Common myeloid progenitor, CD34-positive (primary cell): ENCODE data around the gene TP53RK.
"Not testable (repeated sequence)": the region's sequence is repeated elsewhere in the genome, so short reads cannot be mapped to it uniquely, and the experiment has no call there.

Experiments
- CTCF ChIA-PET: fragments of 350-600 bp; sonication (Branson Sonifier 250); formaldehyde crosslinking; loops from one replicate; lab custom pipeline; 2021; ENCODE audit warnings: antibody characterized with exemption; lab: Charles Lee
- POLR2A ChIA-PET: fragments of 350-600 bp; sonication (Branson Sonifier 250); formaldehyde crosslinking; loops from one replicate; lab custom pipeline; 2021; ENCODE audit warnings: antibody characterized with exemption; lab: Charles Lee
- DNase-seq, 3 donors: peaks; one replicate each; pipeline versions ENCODE4 v3.0.0 to v3.0.0-alpha.2; 2013
- H3K27ac ChIP-seq, 2 experiments: 1 replicate in 1 of 2; 2 replicates in 1 of 2; pipeline ENCODE4 v1.7.0; 2013; ENCODE audit warnings: inconsistent platforms in 2 of 2, low read length in 2 of 2, mild to moderate bottlenecking in 2 of 2, low read depth in 1 of 2, moderate library complexity in 1 of 2; ENCODE audit not compliant: severe bottlenecking in 2 of 2, insufficient read depth in 1 of 2, poor library complexity in 1 of 2
- H3K27me3 ChIP-seq, 5 experiments: replicated peaks in 2 of 5; 1 replicate in 3 of 5; 2 replicates in 2 of 5; pipeline versions ENCODE4 v1.6.1 to v1.7.0; 2013; ENCODE audit warnings: low read length in 4 of 5, mild to moderate bottlenecking in 2 of 5, moderate library complexity in 2 of 5, inconsistent platforms in 1 of 5; ENCODE audit not compliant: insufficient read depth in 5 of 5, control insufficient read depth in 4 of 5
- H3K36me3 ChIP-seq, 4 experiments: 1 replicate in 2 of 4; 2 replicates in 2 of 4; pipeline versions ENCODE4 v1.6.1 to v1.7.0; 2013; ENCODE audit warnings: low read length in 3 of 4, control low read depth in 1 of 4, mild to moderate bottlenecking in 1 of 4; ENCODE audit not compliant: control insufficient read depth in 4 of 4, insufficient read depth in 4 of 4
- H3K4me1 ChIP-seq, 4 experiments: 1 replicate in 3 of 4; 2 replicates in 1 of 4; pipeline versions ENCODE4 v1.6.1 to v1.7.1; 2013; ENCODE audit warnings: low read length in 3 of 4, mild to moderate bottlenecking in 3 of 4, control low read depth in 1 of 4, inconsistent platforms in 1 of 4, moderate library complexity in 1 of 4; ENCODE audit not compliant: control insufficient read depth in 4 of 4, insufficient read depth in 4 of 4; ENCODE audit errors: control extremely low read depth in 1 of 4
- H3K4me3 ChIP-seq, 7 experiments: 1 replicate in 4 of 7; 2 replicates in 3 of 7; pipeline versions ENCODE4 v1.5.1 to v1.7.0; 2013; ENCODE audit warnings: mild to moderate bottlenecking in 7 of 7, low read length in 6 of 7, moderate library complexity in 6 of 7, inconsistent platforms in 2 of 7, low read depth in 2 of 7, control low read depth in 1 of 7; ENCODE audit not compliant: insufficient read depth in 4 of 7, control insufficient read depth in 1 of 7; ENCODE audit errors: extremely low read depth in 1 of 7
- H3K9me3 ChIP-seq, 5 experiments: 1 replicate in 4 of 5; 2 replicates in 1 of 5; pipeline versions ENCODE4 v1.6.1 to v1.7.1; 2013; ENCODE audit warnings: low read length in 4 of 5, mild to moderate bottlenecking in 2 of 5, inconsistent platforms in 1 of 5, low read depth in 1 of 5, moderate library complexity in 1 of 5; ENCODE audit not compliant: control insufficient read depth in 4 of 5, insufficient read depth in 2 of 5; ENCODE audit errors: control extremely low read depth in 1 of 5
- WGBS: methylation state at CpG from one replicate; pipeline ENCODE4 v1.1.5; 2013; ENCODE audit not compliant: insufficient coverage; 5-methylcytosine and 5-hydroxymethylcytosine counted together

Gene TP53RK

GRCh38 chr20:46681032-46681854 is 8.0 kb downstream of the TP53RK start:
- ChIA-PET CTCF (interaction anchor here (0.7 to 3.0 kb wide), 24 partner anchors 8 to 211 kb away, joined by 3 to 29 read pairs (median 6); partner anchors contain the start of genes OCSTAMP and TP53RK), POLR2A (no interaction called here)
- Histone ChIP-seq H3K27ac (no peak overlapping the region), H3K9me3 (no peaks in the 10 kb centered on the region), H3K36me3 (peaks cover 4 to 26% (median 14%) of the 10 kb centered on the region in 4 experiments), H3K4me1 (peaks cover 0 to 26% (median 17%) of the 10 kb centered on the region in 4 experiments), H3K27me3 (no peaks in the 10 kb centered on the region), H3K4me3 (no peak overlapping the region)
- peak; percentile 63 to 86 (median 77) for DNase-seq
- WGBS, result 36% methylated on average over 8 of the region's 14 CpGs

GRCh38 chr20:46680684-46681031 is 8.6 kb downstream of the TP53RK start:
- ChIA-PET POLR2A (no interaction called here), CTCF (interaction anchor here (0.7 to 3.0 kb wide), 22 partner anchors 9 to 211 kb away, joined by 3 to 15 read pairs (median 6); partner anchors contain the start of genes OCSTAMP and TP53RK)
- Histone ChIP-seq H3K4me3 (no peak overlapping the region), H3K27ac (no peak overlapping the region), H3K9me3 (no peaks in the 10 kb centered on the region), H3K27me3 (no peaks in the 10 kb centered on the region), H3K4me1 (peaks cover 0 to 22% (median 17%) of the 10 kb centered on the region in 4 experiments), H3K36me3 (peaks cover 4 to 20% (median 11%) of the 10 kb centered on the region in 4 experiments)
- WGBS, result 100% methylated on average over 2 of the region's 2 CpGs
- DNase-seq, result no peak

GRCh38 chr20:46678516-46678915 is 10.7 kb downstream of the TP53RK start:
- H3K9me3 ChIP-seq, result no peaks in the 10 kb centered on the region
- peaks cover 0 to 4% (median 2%) of the 10 kb centered on the region in 4 experiments for H3K36me3 ChIP-seq
- H3K4me1 ChIP-seq, result peaks cover 0 to 17% (median 12%) of the 10 kb centered on the region in 4 experiments
- H3K4me3 ChIP-seq, result no peak overlapping the region
- H3K27me3 ChIP-seq, result no peaks in the 10 kb centered on the region
- CTCF ChIA-PET, result interaction anchor here (1.8 kb wide), 1 partner anchor 134 kb away, joined by 11 read pairs; no protein-coding TSS in a partner anchor
- no CpG with 5 or more reads among the region's 4 CpGs for WGBS
- DNase-seq, result no peak
- POLR2A ChIA-PET, result no interaction called here
- no peak overlapping the region for H3K27ac ChIP-seq

GRCh38 chr20:46677608-46678007 is 11.6 kb downstream of the TP53RK start:
- Histone ChIP-seq H3K27me3 (no peaks in the 10 kb centered on the region), H3K36me3 (peaks cover 0 to 4% (median 2%) of the 10 kb centered on the region in 4 experiments), H3K27ac (no peak overlapping the region), H3K4me1 (peaks cover 0 to 9% (median 4%) of the 10 kb centered on the region in 4 experiments), H3K9me3 (no peaks in the 10 kb centered on the region), H3K4me3 (no peak overlapping the region)
- POLR2A ChIA-PET, result no interaction called here
- no peak for DNase-seq
- WGBS, result 100% methylated on average over 2 of the region's 5 CpGs
- CTCF ChIA-PET, result no interaction called here

GRCh38 chr20:46676649-46677316 is 12.5 kb downstream of the TP53RK start:
- H3K27ac ChIP-seq, H3K4me1 ChIP-seq, CTCF ChIA-PET, POLR2A ChIA-PET, DNase-seq, H3K9me3 ChIP-seq, H3K27me3 ChIP-seq, H3K4me3 ChIP-seq, H3K36me3 ChIP-seq: not testable (repeated sequence)
- 100% methylated on average over 6 of the region's 14 CpGs for WGBS

GRCh38 chr20:46674253-46675083 is 14.8 kb downstream of the TP53RK start:
- Histone ChIP-seq H3K4me1 (no peaks in the 10 kb centered on the region), H3K27ac (no peak overlapping the region), H3K36me3 (no peaks in the 10 kb centered on the region), H3K9me3 (peaks cover 0 to 16% (median 5%) of the 10 kb centered on the region in 5 experiments), H3K4me3 (no peak overlapping the region), H3K27me3 (peaks cover 0 to 2% (median 0%) of the 10 kb centered on the region in 5 experiments)
- DNase-seq, result no peak
- ChIA-PET POLR2A (no interaction called here), CTCF (interaction anchor here (1.5 kb wide), 1 partner anchor 11 kb away, joined by 3 read pairs; no protein-coding TSS in a partner anchor)
- 87% methylated on average over 4 of the region's 14 CpGs for WGBS
